ENCODE measurements around the gene MTSS2.
"Not testable (repeated sequence)": the region's sequence is repeated elsewhere in the genome, so short reads cannot be mapped to it uniquely, and the experiment has no call there.

MTSS2 gene

GRCh38 chr16:70646260-70647241 is 39.3 kb downstream of the MTSS2 start, which contains the start of gene IL34:
TSS of gene IL34 (plus strand) at chr16:70646559. CDS start at chr16:70646948, 389 bp downstream.
- Histone ChIP-seq H2AK5ac (ENCODE audit: low read depth, low read length) (peak within 1 kb of the TSS; percentile 74), H4K8ac (ENCODE audit: low read depth, low read length) (peak within 1 kb of the TSS; percentile 65), H3K4ac (ENCODE audit: low read length) (no peak within 1 kb of the TSS), H3K9ac (ENCODE audit: low read depth, low read length, poor library complexity) (no peak within 1 kb of the TSS), H3K27ac (replicated peaks; ENCODE audit: low read length) (no peak within 1 kb of the TSS), H2BK12ac (ENCODE audit: low read length) (peak within 1 kb of the TSS; percentile 90), H3K79me1 (ENCODE audit: low read depth, low read length) (no peaks in the 10 kb centered on the region), H3K4me3 (ENCODE audit: low read length in 2 of 2) (no peak within 1 kb of the TSS), H2BK120ac (ENCODE audit: low read depth, low read length) (peak within 1 kb of the TSS; percentile 17), H3K27me3 (ENCODE audit: control insufficient read depth in 3 of 3, insufficient read depth in 3 of 3, low read depth in 1 of 3, low read length in 3 of 3) (no peaks in the 10 kb centered on the region), H3K23ac (ENCODE audit: low read depth, low read length, poor library complexity) (peak within 1 kb of the TSS; percentile 17), H2BK15ac (ENCODE audit: low read length) (peak within 1 kb of the TSS; percentile 49), H3K4me1 (ENCODE audit: control insufficient read depth in 2 of 2, insufficient read depth in 1 of 2, low read depth in 1 of 2, low read length in 2 of 2) (peaks cover 6 to 9% of the 10 kb centered on the region in 2 donors), H2AFZ (ENCODE audit: low read length) (peak within 1 kb of the TSS; percentile 41), H3K18ac (ENCODE audit: low read length) (peak within 1 kb of the TSS; percentile 81), H3K36me3 (replicated peaks in 1 of 2; ENCODE audit: control insufficient read depth in 2 of 2, insufficient read depth in 2 of 2, low read length in 2 of 2) (no peaks in the 10 kb centered on the region), H3K4me2 (ENCODE audit: insufficient read depth, low read length, poor library complexity, severe bottlenecking) (no peak within 1 kb of the TSS), H2BK5ac (ENCODE audit: low read length) (peak within 1 kb of the TSS; percentile 66), H3K14ac (ENCODE audit: low read length) (peak within 1 kb of the TSS; percentile 90), H4K91ac (ENCODE audit: low read depth, low read length, poor library complexity) (no peak within 1 kb of the TSS), H3K9me3 (replicated peaks in 1 of 2; ENCODE audit: control insufficient read depth in 2 of 2, insufficient read depth in 1 of 2, low read depth in 1 of 2, low read length in 2 of 2) (peaks cover 2 to 11% of the 10 kb centered on the region in 2 donors)
- no peak for DNase-seq (ENCODE audit: low spot score)
- no CpG with 5 or more reads among the region's 39 CpGs for WGBS, 2 donors (ENCODE audit: extremely low coverage in 2 of 2, insufficient read length in 2 of 2, insufficient replicate concordance in 1 of 2)

GRCh38 chr16:70644763-70645597 is 40.9 kb downstream of the MTSS2 start:
- Histone ChIP-seq H3K4me1 (ENCODE audit: control insufficient read depth in 2 of 2, insufficient read depth in 1 of 2, low read depth in 1 of 2, low read length in 2 of 2) (peaks cover 4 to 9% of the 10 kb centered on the region in 2 donors), H3K23ac (ENCODE audit: low read depth, low read length, poor library complexity) (no peak overlapping the region), H3K27me3 (ENCODE audit: control insufficient read depth in 3 of 3, insufficient read depth in 3 of 3, low read depth in 1 of 3, low read length in 3 of 3) (no peaks in the 10 kb centered on the region), H2BK120ac (ENCODE audit: low read depth, low read length) (no peak overlapping the region), H2BK12ac (ENCODE audit: low read length) (no peak overlapping the region), H3K4me2 (ENCODE audit: insufficient read depth, low read length, poor library complexity, severe bottlenecking) (no peak overlapping the region), H3K27ac (replicated peaks; ENCODE audit: low read length) (no peak overlapping the region), H2AFZ (ENCODE audit: low read length) (no peak overlapping the region), H3K9me3 (replicated peaks in 1 of 2; ENCODE audit: control insufficient read depth in 2 of 2, insufficient read depth in 1 of 2, low read depth in 1 of 2, low read length in 2 of 2) (peaks cover 2 to 11% of the 10 kb centered on the region in 2 donors), H2BK5ac (ENCODE audit: low read length) (no peak overlapping the region), H3K14ac (ENCODE audit: low read length) (no peak overlapping the region), H3K79me1 (ENCODE audit: low read depth, low read length) (no peaks in the 10 kb centered on the region), H3K36me3 (replicated peaks in 1 of 2; ENCODE audit: control insufficient read depth in 2 of 2, insufficient read depth in 2 of 2, low read length in 2 of 2) (no peaks in the 10 kb centered on the region), H3K4ac (ENCODE audit: low read length) (no peak overlapping the region), H4K91ac (ENCODE audit: low read depth, low read length, poor library complexity) (no peak overlapping the region), H4K8ac (ENCODE audit: low read depth, low read length) (peak overlapping the region; percentile 87), H2BK15ac (ENCODE audit: low read length) (no peak overlapping the region), H3K18ac (ENCODE audit: low read length) (peak overlapping the region; percentile 67), H3K9ac (ENCODE audit: low read depth, low read length, poor library complexity) (peak overlapping the region; percentile 21), H3K4me3 (ENCODE audit: low read length in 2 of 2) (no peak overlapping the region), H2AK5ac (ENCODE audit: low read depth, low read length) (no peak overlapping the region)
- no CpG with 5 or more reads among the region's 10 CpGs for WGBS, 2 donors (ENCODE audit: extremely low coverage in 2 of 2, insufficient read length in 2 of 2, insufficient replicate concordance in 1 of 2)
- no peak for DNase-seq (ENCODE audit: low spot score)

- not testable (repeated sequence) for H3K27ac ChIP-seq (replicated peaks; ENCODE audit: low read length); H2BK5ac ChIP-seq (ENCODE audit: low read length); DNase-seq (ENCODE audit: low spot score); H2BK120ac ChIP-seq (ENCODE audit: low read depth, low read length); H2AFZ ChIP-seq (ENCODE audit: low read length); H3K36me3 ChIP-seq (replicated peaks in 1 of 2; ENCODE audit: control insufficient read depth in 2 of 2, insufficient read depth in 2 of 2, low read length in 2 of 2); H3K27me3 ChIP-seq (ENCODE audit: control insufficient read depth in 3 of 3, insufficient read depth in 3 of 3, low read depth in 1 of 3, low read length in 3 of 3); H3K23ac ChIP-seq (ENCODE audit: low read depth, low read length, poor library complexity); H4K8ac ChIP-seq (ENCODE audit: low read depth, low read length); H3K4ac ChIP-seq (ENCODE audit: low read length); H3K4me3 ChIP-seq (ENCODE audit: low read length in 2 of 2); H2BK15ac ChIP-seq (ENCODE audit: low read length); H3K79me1 ChIP-seq (ENCODE audit: low read depth, low read length); H4K91ac ChIP-seq (ENCODE audit: low read depth, low read length, poor library complexity); H3K14ac ChIP-seq (ENCODE audit: low read length); H3K9me3 ChIP-seq (replicated peaks in 1 of 2; ENCODE audit: control insufficient read depth in 2 of 2, insufficient read depth in 1 of 2, low read depth in 1 of 2, low read length in 2 of 2); H3K18ac ChIP-seq (ENCODE audit: low read length); H2BK12ac ChIP-seq (ENCODE audit: low read length); H2AK5ac ChIP-seq (ENCODE audit: low read depth, low read length); H3K9ac ChIP-seq (ENCODE audit: low read depth, low read length, poor library complexity); H3K4me2 ChIP-seq (ENCODE audit: insufficient read depth, low read length, poor library complexity, severe bottlenecking)
- no CpG with 5 or more reads among the region's 7 CpGs for WGBS, 2 donors (ENCODE audit: extremely low coverage in 2 of 2, insufficient read length in 2 of 2, insufficient replicate concordance in 1 of 2)
- H3K4me1 ChIP-seq (ENCODE audit: control insufficient read depth in 2 of 2, insufficient read depth in 1 of 2, low read depth in 1 of 2, low read length in 2 of 2): peaks cover 6 to 17% of the 10 kb centered on the region in 2 donors
Measured at GRCh38 chr16:70643264-70643663, 42.6 kb downstream of the MTSS2 start.
